Uterus (tissue), 4 donors: Measurements from ENCODE around the gene RFX1. TPM values are rescaled to one million over a fixed set of nuclear protein-coding genes. Genes with fewer than 3 reads are reported as not detected.

Source experiments
- DNase-seq, 2 donors: peaks; one replicate each; pipeline ENCODE4 v3.0.0-alpha.2; 2019 to 2020
- H3K27ac ChIP-seq, 2 donors: fragments of 200-600 bp; sonication (generic); 1 replicate in 1 of 2; 2 replicates in 1 of 2; pipeline ENCODE4 v1.5.1; 2016 to 2018
- H3K27me3 ChIP-seq, 2 donors: fragments of 200-600 bp; sonication (generic); one replicate each; pipeline ENCODE4 v1.5.1; 2018 to 2019; ENCODE audit warnings: control low read depth in 1 of 2
- H3K36me3 ChIP-seq, 2 donors: fragments of 200-600 bp; sonication (generic); one replicate each; pipeline ENCODE4 v1.5.1; 2019; ENCODE audit warnings: control low read depth in 1 of 2
- H3K4me1 ChIP-seq, 2 donors: fragments of 200-600 bp; sonication (generic); one replicate each; pipeline ENCODE4 v1.5.1; 2018 to 2019; ENCODE audit warnings: control low read depth in 1 of 2
- H3K4me3 ChIP-seq, 2 donors: fragments of 200-600 bp; sonication (generic); 1 replicate in 1 of 2; 2 replicates in 1 of 2; pipeline ENCODE4 v1.5.1; 2018 to 2019; ENCODE audit warnings: mild to moderate bottlenecking in 1 of 2
- H3K9me3 ChIP-seq, 2 donors: fragments of 200-600 bp; sonication (generic); one replicate each; pipeline ENCODE4 v1.5.1; 2019; ENCODE audit warnings: control low read depth in 1 of 2
- CTCF ChIP-seq, 4 experiments: fragments of 200-600 bp in 2 of 4; fragments of 450-650 bp in 2 of 4; sonication (generic) in 2 of 4; IDR thresholded peaks; one replicate each; pipeline ENCODE4 v1.5.1; 2016 to 2019; ENCODE audit warnings: antibody characterized with exemption in 4 of 4, mild to moderate bottlenecking in 2 of 4, moderate library complexity in 1 of 4
- POLR2A ChIP-seq, 2 donors: fragments of 450-650 bp; IDR thresholded peaks; one replicate each; pipeline ENCODE4 v1.6.1; 2016; ENCODE audit warnings: antibody characterized with exemption in 2 of 2, mild to moderate bottlenecking in 1 of 2, moderate library complexity in 1 of 2
- intact Hi-C: fragments of 100-400 bp; cut with DNase I; formaldehyde crosslinking; loops from one replicate; pipeline ENCODE4 v1.15.1; 2023; ENCODE audit warnings: low total_unique reads
- total RNA-seq, 4 donors: library from RNA; depleted of rRNA in 3 of 4; stranded (reverse); fragments of >200 nt in 3 of 4; gene quantifications; one replicate each; pipeline versions ENCODE4 v1.1.0 to v1.2.4, GENCODE V29; 2014 to 2023
- donor health status: DM: yes; HTN: yes; CAD: no.

Gene RFX1
- total RNA-seq, 4 donors from 2014 or later: 0.26 to 14.1 (median 4.1) TPM

- no peak for DNase-seq
- no peaks in the 10 kb centered on the region for H3K27me3 ChIP-seq
- H3K36me3 ChIP-seq: no peaks in the 10 kb centered on the region
- H3K27ac ChIP-seq: no peak overlapping the region
- intact Hi-C loops: no loop called here
- peaks cover 0 to 9% of the 10 kb centered on the region in 2 donors for H3K4me1 ChIP-seq
- H3K4me3 ChIP-seq: no peak overlapping the region
- H3K9me3 ChIP-seq: no peaks in the 10 kb centered on the region
- TF ChIP-seq POLR2A (IDR thresholded peaks at IDR 0.05) (no peak), CTCF (IDR thresholded peaks at IDR 0.05) (no peak)
These were observed 46.8 kb downstream of the RFX1 start for GRCh38 chr19:13959141-13959961.

GRCh38 chr19:13958043-13958442 is 48.1 kb downstream of the RFX1 start:
- no peak overlapping the region for H3K27ac ChIP-seq
- H3K9me3 ChIP-seq: no peaks in the 10 kb centered on the region
- H3K36me3 ChIP-seq: no peaks in the 10 kb centered on the region
- DNase-seq: no peak
- TF ChIP-seq CTCF (IDR thresholded peaks at IDR 0.05) (no peak), POLR2A (IDR thresholded peaks at IDR 0.05) (no peak)
- no peaks in the 10 kb centered on the region for H3K27me3 ChIP-seq
- intact Hi-C loops: no loop called here
- H3K4me1 ChIP-seq: peaks cover 0 to 7% of the 10 kb centered on the region in 2 donors
- no peak overlapping the region for H3K4me3 ChIP-seq

- Histone ChIP-seq H3K36me3 (no peaks in the 10 kb centered on the region), H3K27me3 (no peaks in the 10 kb centered on the region), H3K27ac (no peak overlapping the region), H3K4me3 (no peak overlapping the region), H3K4me1 (peaks cover 0 to 3% of the 10 kb centered on the region in 2 donors), H3K9me3 (no peaks in the 10 kb centered on the region)
- no peak for TF ChIP-seq CTCF (IDR thresholded peaks at IDR 0.05)
- no peak for TF ChIP-seq POLR2A (IDR thresholded peaks at IDR 0.05)
- intact Hi-C loops: no loop called here
- DNase-seq: no peak
These were observed 49.1 kb downstream of the RFX1 start for GRCh38 chr19:13957051-13957450.

- intact Hi-C loops: no loop called here
- no peak overlapping the region for H3K27ac ChIP-seq
- H3K4me1 ChIP-seq: peaks cover 0 to 3% of the 10 kb centered on the region in 2 donors
- H3K36me3 ChIP-seq: no peaks in the 10 kb centered on the region
- DNase-seq: no peak
- no peak for TF ChIP-seq CTCF (IDR thresholded peaks at IDR 0.05)
- TF ChIP-seq POLR2A (IDR thresholded peaks at IDR 0.05): no peak
- H3K4me3 ChIP-seq: no peak overlapping the region
- no peaks in the 10 kb centered on the region for H3K9me3 ChIP-seq
- H3K27me3 ChIP-seq: no peaks in the 10 kb centered on the region
These were observed 49.8 kb downstream of the RFX1 start for GRCh38 chr19:13956365-13956744.

GRCh38 chr19:13955662-13956364 is 50.3 kb downstream of the RFX1 start:
- TF ChIP-seq POLR2A (IDR thresholded peaks at IDR 0.05) (no peak), CTCF (IDR thresholded peaks at IDR 0.05) (no peak)
- Histone ChIP-seq H3K9me3 (no peaks in the 10 kb centered on the region), H3K4me1 (peaks cover 0 to 3% of the 10 kb centered on the region in 2 donors), H3K4me3 (no peak overlapping the region), H3K27ac (no peak overlapping the region), H3K36me3 (no peaks in the 10 kb centered on the region), H3K27me3 (no peaks in the 10 kb centered on the region)
- intact Hi-C loops: no loop called here
- DNase-seq: no peak
